HG03108 (cell line): ENCODE measurements around the gene PADI4.

Experiments
- ATAC-seq: cut with Tn5 transposase; IDR thresholded peaks from one replicate; pipeline ENCODE4 v1.9.1; 2021; ENCODE audit warnings: moderate library complexity; ENCODE audit not compliant: unreplicated experiment

Gene PADI4

GRCh38 chr1:17280894-17281293 is 27.1 kb upstream of the PADI4 start:
- no peak for ATAC-seq

- ATAC-seq, result no peak
Measured at GRCh38 chr1:17281775-17282181, 26.2 kb upstream of the PADI4 start.

- no peak for ATAC-seq
Measured at GRCh38 chr1:17282836-17283235, 25.2 kb upstream of the PADI4 start.

GRCh38 chr1:17286646-17287045 is 21.4 kb upstream of the PADI4 start:
- ATAC-seq, result no peak

- ATAC-seq, result no peak
Measured at GRCh38 chr1:17287130-17287776, 20.7 kb upstream of the PADI4 start.

DNA sequence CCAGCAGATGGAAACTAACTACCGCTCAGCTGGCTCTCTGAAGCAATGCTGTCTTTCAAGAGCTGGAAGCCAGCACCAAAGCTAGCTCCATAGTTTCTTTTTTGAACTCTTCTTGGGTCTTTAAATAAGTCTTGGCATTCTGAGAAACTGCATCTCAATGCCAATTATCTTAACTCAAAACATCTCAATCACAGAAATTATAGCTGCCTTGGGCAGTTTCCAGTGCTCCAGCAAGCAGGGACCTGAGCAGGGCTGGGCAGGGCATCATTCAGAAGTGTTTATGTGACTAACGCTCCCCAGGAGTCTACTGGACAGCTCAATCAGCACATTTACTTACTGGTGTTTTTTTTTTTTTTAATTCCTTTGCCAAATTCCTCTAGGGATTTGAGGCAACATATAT is 18.3 kb upstream of the PADI4 start:
- ATAC-seq, result no peak

DNA sequence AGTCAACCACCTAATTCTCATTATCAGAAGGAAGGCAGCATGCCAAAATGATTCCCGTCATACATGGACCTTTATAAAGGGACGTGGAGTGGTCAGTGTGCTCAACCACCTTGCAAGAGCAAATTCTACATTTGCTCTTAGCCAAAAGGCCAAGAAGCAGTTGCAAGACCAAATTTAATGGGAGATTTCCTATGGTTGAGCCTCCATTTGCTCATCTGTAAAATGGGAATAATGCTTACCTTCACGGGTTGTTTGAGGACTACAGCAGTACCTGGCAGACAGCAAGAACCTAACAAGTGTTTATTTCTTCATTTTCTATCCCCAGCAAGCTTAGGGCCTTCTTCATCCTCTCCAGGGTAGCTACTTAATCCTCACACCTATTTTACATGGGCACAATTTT is 17.4 kb upstream of the PADI4 start:
- ATAC-seq, result no peak

DNA sequence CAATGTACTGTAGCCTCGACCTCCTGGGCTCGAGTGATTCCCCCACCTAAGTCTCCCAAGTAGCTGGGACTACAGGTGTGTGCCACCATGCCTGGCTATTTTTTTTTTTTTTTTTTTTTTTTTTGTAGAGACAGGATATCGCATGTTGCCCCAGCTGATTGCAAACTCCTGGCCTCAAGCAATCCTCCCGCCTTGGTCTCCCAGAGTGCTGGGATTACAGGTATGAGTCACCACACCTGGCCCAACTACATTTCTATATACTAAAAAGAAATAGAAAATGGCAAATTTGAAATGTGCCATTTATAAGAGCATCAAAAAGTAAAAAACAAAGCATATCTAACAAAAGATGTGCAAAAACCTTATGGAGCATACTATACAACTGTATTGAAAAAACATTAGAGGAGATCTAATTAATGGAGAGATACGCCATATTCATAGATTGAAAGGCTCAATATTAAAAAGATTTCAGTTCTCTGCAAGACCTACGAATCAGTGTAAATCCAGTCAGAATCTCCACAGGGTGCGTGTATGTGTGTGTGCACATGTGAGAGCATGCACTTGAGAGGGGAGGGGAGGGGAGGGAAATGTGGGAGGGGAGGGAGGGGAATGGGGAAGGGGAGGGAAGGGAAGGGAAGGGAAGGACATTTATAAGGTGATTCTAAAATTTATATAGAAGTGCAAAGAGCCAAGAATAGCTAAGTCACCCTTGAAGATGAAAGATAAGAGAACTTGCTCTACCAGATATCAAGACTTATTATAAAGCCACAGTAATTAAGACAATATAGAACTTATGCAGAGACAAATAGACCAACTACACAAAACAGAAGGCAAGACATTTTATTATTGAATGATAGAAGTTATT is 15.5 kb upstream of the PADI4 start:
- no peak for ATAC-seq

DNA sequence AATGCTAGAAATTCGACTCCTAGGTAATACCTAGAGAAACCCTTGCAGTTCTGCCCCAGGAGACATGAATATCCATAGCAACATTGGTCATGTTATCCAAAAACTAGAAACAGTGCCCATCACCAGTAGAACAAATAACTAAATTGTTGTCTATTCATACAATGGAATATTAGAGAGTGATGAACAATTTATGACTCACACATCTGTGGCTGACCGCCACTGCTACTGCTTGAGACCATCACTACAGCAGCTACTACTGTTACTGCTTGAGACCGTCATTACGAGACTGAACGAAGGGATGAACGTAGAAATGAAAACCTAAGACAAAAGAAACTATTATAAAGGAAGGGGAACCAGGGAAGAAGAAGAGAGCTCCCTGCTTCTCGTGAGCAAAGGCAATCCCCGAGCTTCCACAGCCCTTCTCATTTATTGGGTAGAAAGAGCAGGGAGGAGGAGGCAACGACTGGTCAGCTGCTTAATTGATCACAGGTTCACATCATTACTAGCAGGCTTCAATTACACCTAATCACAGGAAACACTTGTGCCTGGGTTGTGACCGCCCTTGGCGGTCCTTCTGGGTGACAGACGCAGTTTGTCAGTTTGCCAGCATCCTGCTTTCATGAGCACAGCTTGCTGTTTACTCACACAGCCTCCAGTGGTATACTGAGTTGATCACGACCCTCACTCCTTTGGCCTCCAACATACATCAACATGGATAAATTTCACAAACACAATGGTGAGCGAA is 14.1 kb upstream of the PADI4 start:
- no peak for ATAC-seq

- ATAC-seq, result no peak
Measured at GRCh38 chr1:17295292-17295691, 12.7 kb upstream of the PADI4 start.

DNA sequence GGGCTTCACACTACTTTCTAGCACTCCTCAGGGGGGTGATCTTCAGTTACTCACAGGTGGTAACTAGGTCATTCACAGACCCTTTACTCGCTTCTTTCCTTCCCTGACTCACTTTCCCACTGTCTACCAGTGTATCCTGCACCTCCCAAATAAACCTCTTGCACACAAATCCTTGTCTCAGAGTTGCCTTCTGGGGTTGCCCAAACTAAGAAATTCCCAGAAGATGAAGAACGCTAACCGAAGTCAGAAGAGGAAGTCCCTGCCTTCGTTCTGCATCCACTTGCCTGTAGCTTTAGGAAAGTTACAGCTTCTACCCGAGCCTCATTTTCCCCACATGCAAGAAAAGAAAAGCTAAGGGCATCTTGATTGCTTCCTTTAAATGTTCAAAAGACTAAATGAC is 11.9 kb upstream of the PADI4 start:
- ATAC-seq, result no peak

DNA sequence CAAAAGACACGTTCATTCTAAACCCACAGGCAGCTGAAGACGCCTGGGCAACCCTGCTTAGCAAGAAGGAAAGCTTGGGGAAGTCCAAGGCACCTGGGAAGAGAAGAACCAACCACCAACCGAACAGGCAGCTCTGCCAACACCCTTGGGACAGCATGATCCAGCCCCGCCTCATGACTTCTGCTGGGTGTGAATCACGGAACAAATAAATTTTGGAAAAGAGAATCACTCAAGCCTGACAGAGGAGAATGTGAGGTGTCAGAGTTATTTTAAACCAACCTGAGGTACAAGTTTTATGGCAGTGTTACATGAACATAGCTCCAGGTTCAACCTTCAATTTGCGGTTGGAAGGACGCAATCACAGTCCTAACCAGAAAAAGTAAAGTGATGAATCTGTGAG is 10.0 kb upstream of the PADI4 start:
- ATAC-seq, result no peak

- ATAC-seq, result no peak
Measured at GRCh38 chr1:17301767-17302166, 6.2 kb upstream of the PADI4 start.

DNA sequence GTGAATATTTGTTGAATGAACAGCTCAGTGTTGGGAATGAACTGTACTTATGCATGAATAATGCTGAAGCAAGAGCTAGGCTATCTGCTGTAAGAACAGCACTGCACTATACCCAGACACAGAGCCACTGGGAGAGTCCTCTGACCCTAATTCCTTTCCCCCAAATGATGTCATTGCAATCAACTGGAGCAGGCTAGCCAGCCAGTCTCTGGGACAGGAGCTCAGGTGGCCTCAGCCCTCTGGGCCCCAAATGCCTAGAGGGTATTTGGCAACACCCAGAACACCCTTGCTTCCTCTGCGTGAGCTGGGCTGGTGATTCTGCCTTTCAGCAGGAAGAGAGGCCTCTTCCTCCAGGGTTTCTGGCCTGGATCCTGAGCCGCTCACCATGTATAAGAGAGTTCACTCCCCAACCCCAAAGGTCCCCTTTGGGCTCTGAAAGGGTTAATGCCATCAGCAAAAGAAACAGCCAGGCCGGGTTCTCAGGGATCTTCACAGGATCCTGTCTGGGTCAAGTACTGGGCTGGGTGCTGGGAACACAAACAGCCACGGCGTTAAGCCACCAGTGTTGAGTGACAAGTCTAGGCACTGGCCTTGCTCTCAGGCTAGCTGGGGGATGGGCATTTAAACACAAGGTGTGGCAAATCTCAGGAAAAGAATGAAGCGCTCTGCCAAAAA is 3.7 kb upstream of the PADI4 start:
- ATAC-seq, result no peak

DNA sequence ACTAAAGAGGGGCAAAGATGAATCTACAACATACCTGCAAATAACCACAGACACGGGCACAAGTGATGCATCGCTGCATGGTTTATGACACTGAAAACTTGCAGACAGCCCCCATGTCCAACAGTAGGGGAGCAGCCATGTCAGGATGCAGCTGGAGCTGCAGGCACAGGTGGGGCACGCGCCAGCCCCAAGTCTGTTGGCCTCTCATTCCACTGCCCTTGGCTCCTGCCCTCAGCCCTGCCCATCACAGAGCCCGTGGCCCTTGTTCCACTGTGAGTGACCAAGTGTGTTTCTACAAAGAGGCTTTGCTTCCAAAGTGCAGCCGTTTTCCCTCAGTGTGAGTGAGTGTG is 3.2 kb upstream of the PADI4 start:
- ATAC-seq, result no peak

DNA sequence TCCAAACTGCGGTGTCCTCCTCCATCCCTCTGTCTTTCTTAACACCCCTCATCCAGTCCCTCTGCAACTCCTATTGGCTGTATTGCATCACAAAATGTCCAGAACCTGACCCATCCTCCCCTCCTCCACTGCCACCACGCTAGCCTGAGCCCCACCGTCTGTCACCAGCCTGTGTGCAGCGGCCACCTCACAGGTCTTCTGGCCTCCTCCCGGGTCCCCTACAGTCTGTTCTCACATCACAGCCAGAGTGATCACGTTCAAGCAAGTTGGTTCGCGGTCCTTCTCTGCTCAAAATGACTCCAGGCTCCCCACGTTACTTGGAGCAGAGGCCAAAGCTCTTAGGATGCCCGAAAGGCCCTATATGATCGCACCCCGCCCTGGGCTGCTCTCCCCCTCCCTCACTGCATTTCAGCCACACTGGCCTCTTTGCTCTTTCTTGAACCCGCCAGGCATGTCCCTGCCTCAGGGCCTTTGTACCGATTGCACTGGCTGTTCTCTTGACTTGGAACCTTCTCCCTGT is 2.4 kb upstream of the PADI4 start:
- ATAC-seq, result no peak

GRCh38 chr1:17306407-17306806 is 1.6 kb upstream of the PADI4 start:
- ATAC-seq, result no peak

DNA sequence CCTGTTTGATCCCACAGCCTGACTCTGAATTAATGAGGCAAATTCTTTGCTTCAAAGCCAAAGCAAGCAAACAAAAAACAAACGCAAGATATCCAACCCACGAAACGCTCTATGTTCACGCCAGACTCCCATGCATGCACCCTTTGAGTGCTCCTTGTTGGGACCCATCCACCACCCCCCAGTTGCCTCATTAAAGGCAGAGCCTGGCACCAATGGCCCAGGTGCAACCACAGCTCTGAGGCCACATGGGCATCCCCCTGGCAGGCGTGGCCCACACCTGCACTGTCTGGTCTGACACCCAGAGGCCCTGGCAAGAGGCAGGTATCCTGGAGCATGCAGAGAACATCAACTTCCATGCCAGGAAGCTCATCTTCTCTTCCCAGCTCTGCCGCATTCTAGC is 1.1 kb upstream of the PADI4 start:
- no peak for ATAC-seq

DNA sequence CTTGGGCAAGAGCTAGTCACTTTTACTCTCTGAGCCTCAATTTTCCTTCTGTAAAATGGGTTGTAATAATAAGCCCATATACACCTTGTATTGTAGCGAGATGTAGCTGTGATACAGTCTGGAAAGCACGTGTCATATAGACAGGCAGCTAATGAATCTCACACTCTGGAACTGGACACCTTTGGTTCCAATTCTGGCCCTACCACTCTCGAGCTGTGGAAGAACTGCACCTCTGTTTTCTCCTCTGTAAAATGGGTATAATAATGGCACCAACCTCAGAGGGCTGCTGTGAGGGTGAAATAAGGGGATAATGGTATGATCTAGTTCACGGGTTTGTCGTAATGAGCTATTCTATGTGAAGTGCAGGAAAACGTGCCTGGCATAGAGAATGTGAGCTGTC is 668 bp upstream of the PADI4 start:
- no peak for ATAC-seq

DNA sequence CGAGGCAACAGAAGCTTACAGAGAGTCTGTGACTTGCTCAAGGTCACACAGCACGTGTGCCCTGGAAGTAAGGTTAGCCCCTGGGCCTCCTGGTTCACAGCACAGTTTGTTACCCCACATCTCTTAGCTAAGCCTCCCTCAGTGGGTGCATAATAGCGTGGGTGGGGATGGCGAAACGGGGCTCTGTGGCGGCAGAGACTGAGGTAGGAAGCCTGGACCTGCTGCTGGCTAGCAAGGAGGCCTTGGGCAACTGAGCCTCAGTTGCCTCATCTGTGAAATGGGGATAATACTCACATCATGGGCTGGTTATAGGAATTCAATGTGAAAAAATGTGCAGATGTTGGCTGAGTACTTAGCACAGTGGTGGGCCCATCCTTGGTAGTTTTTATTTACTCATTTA is 596 bp downstream of the PADI4 start:
- ATAC-seq, result no peak

DNA sequence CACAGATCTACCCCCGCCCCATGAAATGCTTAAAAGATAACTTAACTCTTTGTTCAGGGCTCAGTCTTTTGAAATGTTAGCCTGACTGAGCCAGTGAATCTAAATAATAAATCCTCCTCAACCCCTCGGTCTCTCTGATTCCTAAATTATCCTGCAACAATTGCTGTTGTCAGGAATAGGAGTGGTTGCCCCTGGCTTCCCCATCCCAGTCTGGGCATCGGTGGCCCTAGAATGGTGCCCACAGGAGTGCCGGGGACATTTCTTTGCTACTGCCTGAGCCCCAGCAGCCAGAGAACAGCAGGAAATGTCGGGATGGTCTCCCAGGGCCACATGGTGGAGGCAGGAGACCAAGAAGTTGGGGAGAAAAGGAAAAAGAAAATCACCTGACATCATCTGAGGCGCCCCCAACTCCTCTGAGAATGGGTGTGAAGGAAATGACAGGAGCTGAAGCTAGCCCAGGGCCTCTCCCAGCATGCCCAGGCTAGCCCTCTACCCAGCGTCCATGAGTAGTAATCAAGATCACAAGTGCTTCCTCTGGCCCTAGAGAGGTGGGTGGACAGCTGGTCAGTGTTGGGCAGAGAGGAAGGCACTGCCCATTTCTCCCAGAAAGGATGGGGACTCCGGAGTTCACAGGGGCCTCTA is 1.6 kb downstream of the PADI4 start:
- ATAC-seq, result no peak
